CD4-positive, alpha-beta T cell treated with Interleukin-1 beta for 1 hour (primary cell): Measurements from ENCODE around the gene ATXN1.
"Not testable (repeated sequence)": the region's sequence is repeated elsewhere in the genome, so short reads cannot be mapped to it uniquely, and the experiment has no call there.

Experiments used
- DNase-seq, 2 donors: peaks; one replicate each; pipeline ENCODE4 v3.0.0-alpha.2; 2020 to 2022

ATXN1 gene

GRCh38 chr6:16260602-16261001, 500.7 kb downstream of the ATXN1 start:
- DNase-seq: not testable (repeated sequence)

GRCh38 chr6:16259604-16260003, 501.7 kb downstream of the ATXN1 start:
- DNase-seq: not testable (repeated sequence)

- DNase-seq: no peak
Observed at GRCh38 chr6:16258709-16259075, 502.6 kb downstream of the ATXN1 start.

GRCh38 chr6:16257999-16258708, 503.1 kb downstream of the ATXN1 start:
- no peak for DNase-seq

- no peak for DNase-seq
Observed at GRCh38 chr6:16256781-16257180, 504.5 kb downstream of the ATXN1 start.

GRCh38 chr6:16254535-16254934, 506.7 kb downstream of the ATXN1 start:
- no peak for DNase-seq

- no peak for DNase-seq
Observed at GRCh38 chr6:16253399-16254144, 507.7 kb downstream of the ATXN1 start.

- no peak for DNase-seq
Observed at GRCh38 chr6:16252686-16253299, 508.5 kb downstream of the ATXN1 start.

GRCh38 chr6:16251706-16252105, 509.6 kb downstream of the ATXN1 start:
- DNase-seq: no peak

- DNase-seq: no peak
Observed at GRCh38 chr6:16249971-16250370, 511.3 kb downstream of the ATXN1 start.
